Vagina (tissue), 2 donors: ENCODE results near the gene HASPIN. TPM values are rescaled to one million over a fixed set of nuclear protein-coding genes. Genes with fewer than 3 reads are reported as not detected.
"Not testable (repeated sequence)": the region's sequence is repeated elsewhere in the genome, so short reads cannot be mapped to it uniquely, and the experiment has no call there.

Experiments used
- DNase-seq, 2 donors: peaks; one replicate each; pipeline ENCODE4 v3.0.0-alpha.2; 2017; ENCODE audit errors: extremely low spot score in 2 of 2
- H3K27ac ChIP-seq: fragments of 200-600 bp; sonication (generic); one replicate; pipeline ENCODE4 v1.5.1; 2019
- H3K27me3 ChIP-seq: fragments of 200-600 bp; sonication (generic); one replicate; pipeline ENCODE4 v1.5.1; 2019
- H3K36me3 ChIP-seq, 2 donors: fragments of 200-600 bp; sonication (generic); one replicate each; pipeline ENCODE4 v1.5.1; 2017 to 2019
- H3K4me1 ChIP-seq: fragments of 200-600 bp; sonication (generic); one replicate; pipeline ENCODE4 v1.5.1; 2019
- H3K4me3 ChIP-seq, 2 donors: fragments of 200-600 bp; sonication (generic); 1 replicate in 1 of 2; 2 replicates in 1 of 2; pipeline ENCODE4 v1.5.1; 2016 to 2019
- H3K9me3 ChIP-seq: fragments of 200-600 bp; sonication (generic); one replicate; pipeline ENCODE4 v1.5.1; 2019
- POLR2A ChIP-seq, 2 donors: fragments of 450-650 bp; IDR thresholded peaks; one replicate each; pipeline ENCODE4 v1.6.1; 2017; ENCODE audit warnings: antibody characterized with exemption in 2 of 2, mild to moderate bottlenecking in 2 of 2, moderate library complexity in 2 of 2
- POLR2AphosphoS5 ChIP-seq, 2 donors: sonication (generic); formaldehyde crosslinking; IDR thresholded peaks; one replicate each; pipeline ENCODE4 v1.9.0; 2017; ENCODE audit warnings: antibody characterized with exemption in 2 of 2, mild to moderate bottlenecking in 2 of 2, low read depth in 1 of 2; ENCODE audit not compliant: insufficient read depth in 1 of 2
- intact Hi-C: fragments of 100-400 bp; cut with DNase I; formaldehyde crosslinking; loops from one replicate; pipeline ENCODE4 v1.15.1; 2023
- total RNA-seq: library from RNA; depleted of rRNA; stranded (reverse); fragments of >200 nt; gene quantifications from one replicate; pipeline ENCODE4 v1.2.3, GENCODE V29; 2016
- TF ChIP-seq, protein P1 (sequence below), 3 experiments: fragments of 450-650 bp in 2 of 3; fragments of 200-600 bp in 1 of 3; sonication (generic) in 1 of 3; IDR thresholded peaks; one replicate each; pipeline ENCODE4 v1.5.1; 2017 to 2019; ENCODE audit warnings: antibody characterized with exemption in 3 of 3, mild to moderate bottlenecking in 2 of 3, moderate library complexity in 2 of 3

Gene HASPIN
- total RNA-seq, 1 donor from 2014 or later: 0.74 TPM

DNA sequence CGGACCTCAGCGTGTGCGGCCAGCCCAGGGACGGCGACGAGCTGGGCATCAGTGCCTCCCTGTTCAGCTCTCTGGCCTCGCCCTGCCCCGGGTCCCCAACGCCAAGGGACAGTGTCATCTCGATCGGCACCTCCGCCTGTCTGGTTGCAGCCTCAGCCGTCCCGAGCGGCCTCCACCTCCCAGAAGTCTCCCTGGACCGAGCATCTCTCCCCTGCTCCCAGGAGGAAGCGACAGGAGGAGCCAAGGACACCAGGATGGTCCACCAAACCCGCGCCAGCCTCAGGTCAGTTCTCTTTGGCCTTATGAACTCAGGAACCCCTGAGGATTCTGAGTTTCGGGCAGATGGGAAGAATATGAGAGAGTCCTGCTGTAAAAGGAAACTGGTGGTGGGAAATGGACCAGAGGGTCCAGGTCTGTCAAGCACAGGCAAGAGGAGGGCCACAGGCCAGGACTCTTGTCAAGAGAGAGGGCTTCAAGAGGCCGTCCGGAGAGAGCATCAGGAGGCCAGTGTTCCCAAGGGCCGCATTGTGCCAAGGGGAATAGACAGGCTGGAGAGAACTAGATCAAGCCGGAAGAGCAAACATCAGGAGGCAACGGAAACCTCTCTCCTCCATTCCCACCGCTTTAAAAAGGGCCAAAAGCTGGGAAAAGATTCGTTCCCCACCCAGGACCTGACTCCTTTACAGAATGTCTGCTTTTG is 825 bp downstream of the HASPIN start:
- intact Hi-C loops: no loop called here
- TF ChIP-seq POLR2AphosphoS5 (IDR thresholded peaks at IDR 0.05; ENCODE audit: insufficient read depth in 1 of 2, low read depth in 1 of 2) (no peak), POLR2A (IDR thresholded peaks at IDR 0.05) (no peak)
- TF ChIP-seq, protein P1, sequence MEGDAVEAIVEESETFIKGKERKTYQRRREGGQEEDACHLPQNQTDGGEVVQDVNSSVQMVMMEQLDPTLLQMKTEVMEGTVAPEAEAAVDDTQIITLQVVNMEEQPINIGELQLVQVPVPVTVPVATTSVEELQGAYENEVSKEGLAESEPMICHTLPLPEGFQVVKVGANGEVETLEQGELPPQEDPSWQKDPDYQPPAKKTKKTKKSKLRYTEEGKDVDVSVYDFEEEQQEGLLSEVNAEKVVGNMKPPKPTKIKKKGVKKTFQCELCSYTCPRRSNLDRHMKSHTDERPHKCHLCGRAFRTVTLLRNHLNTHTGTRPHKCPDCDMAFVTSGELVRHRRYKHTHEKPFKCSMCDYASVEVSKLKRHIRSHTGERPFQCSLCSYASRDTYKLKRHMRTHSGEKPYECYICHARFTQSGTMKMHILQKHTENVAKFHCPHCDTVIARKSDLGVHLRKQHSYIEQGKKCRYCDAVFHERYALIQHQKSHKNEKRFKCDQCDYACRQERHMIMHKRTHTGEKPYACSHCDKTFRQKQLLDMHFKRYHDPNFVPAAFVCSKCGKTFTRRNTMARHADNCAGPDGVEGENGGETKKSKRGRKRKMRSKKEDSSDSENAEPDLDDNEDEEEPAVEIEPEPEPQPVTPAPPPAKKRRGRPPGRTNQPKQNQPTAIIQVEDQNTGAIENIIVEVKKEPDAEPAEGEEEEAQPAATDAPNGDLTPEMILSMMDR (IDR thresholded peaks at IDR 0.05): no peak

DNA sequence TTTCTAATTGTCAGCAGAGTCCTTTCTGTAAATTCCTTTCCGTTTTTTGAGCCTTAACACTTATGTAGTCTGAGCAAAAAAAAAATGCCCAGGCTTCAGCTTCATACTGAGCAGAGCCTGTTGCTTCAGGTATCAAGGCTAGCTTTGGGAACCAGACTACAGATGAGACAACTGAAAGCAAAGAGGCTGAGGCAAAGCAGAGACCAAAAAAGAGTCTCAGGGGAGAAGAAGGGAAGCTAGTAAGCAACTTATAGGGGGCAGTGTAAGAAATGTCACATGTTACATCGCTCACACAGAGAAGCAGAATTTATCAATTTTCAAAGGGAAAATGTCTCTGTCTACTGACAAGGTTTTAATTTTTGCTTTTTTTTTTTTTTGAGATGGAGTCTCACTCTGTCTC is 3.3 kb downstream of the HASPIN start:
- Histone ChIP-seq H3K4me1 (peaks cover 19% of the 10 kb centered on the region), H3K9me3 (no peaks in the 10 kb centered on the region), H3K27me3 (no peaks in the 10 kb centered on the region), H3K4me3 (no peak overlapping the region), H3K36me3 (peaks cover 0 to under 1% of the 10 kb centered on the region in 2 donors), H3K27ac (no peak overlapping the region)
- TF ChIP-seq POLR2AphosphoS5 (IDR thresholded peaks at IDR 0.05; ENCODE audit: insufficient read depth in 1 of 2, low read depth in 1 of 2) (no peak), POLR2A (IDR thresholded peaks at IDR 0.05) (no peak)
- TF ChIP-seq, protein P1 (IDR thresholded peaks at IDR 0.05): no peak
- intact Hi-C loops: no loop called here
- no peak for DNase-seq

More for the DNA sequence above, 825 bp downstream of the HASPIN start:
- H3K4me3 ChIP-seq: peak overlapping the region; percentile 74 to 76
- no peak overlapping the region for H3K27ac ChIP-seq
- peaks cover 39% of the 10 kb centered on the region for H3K4me1 ChIP-seq
- peaks cover 0 to 12% of the 10 kb centered on the region in 2 donors for H3K36me3 ChIP-seq
- no peak for DNase-seq
- H3K27me3 ChIP-seq: no peaks in the 10 kb centered on the region
- H3K9me3 ChIP-seq: no peaks in the 10 kb centered on the region

DNA sequence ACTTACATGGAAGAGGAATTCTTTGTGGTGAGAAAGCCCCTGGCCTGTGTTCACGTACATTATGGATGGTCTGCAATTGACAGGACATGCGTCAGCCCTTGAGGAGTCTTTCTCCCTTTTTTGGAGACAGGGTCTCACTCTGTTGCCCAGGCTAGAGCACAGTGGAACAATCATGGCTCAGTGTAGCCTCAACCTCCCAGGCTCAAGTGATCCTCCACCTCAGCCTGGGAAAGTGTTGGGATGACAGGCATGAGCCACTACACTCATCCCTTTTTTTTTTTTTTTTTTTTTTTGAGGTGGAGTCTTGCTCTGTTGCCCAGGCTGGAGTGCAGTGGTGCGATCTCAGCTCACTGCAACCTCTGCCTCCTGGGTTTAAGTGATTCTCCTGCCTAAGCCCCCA is 4.4 kb downstream of the HASPIN start:
- H3K27me3 ChIP-seq, H3K36me3 ChIP-seq, DNase-seq, H3K4me3 ChIP-seq, intact Hi-C loops, H3K9me3 ChIP-seq, H3K27ac ChIP-seq: not testable (repeated sequence)
- peaks cover 18% of the 10 kb centered on the region for H3K4me1 ChIP-seq

DNA sequence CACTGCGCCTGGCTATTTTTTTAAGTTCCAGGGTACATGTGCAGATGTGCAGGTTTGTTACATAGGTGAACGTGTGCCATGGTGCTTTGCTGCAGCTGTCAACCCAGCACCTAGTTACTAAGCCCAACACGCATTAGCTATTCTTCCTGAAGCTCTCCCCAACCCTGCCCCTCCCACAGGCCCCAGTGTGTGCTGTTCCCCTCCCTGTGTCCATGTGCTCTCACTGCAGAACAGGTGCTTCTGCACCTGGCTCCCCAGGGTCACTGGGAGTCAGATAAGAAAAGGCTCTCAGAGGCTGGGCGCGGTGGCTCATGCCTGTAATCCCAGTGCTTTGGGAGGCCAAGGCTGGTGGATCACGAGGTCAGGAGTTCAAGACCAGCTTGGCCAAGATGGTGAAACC is 6.2 kb downstream of the HASPIN start:
- Histone ChIP-seq H3K4me1 (peaks cover 15% of the 10 kb centered on the region), H3K9me3 (no peaks in the 10 kb centered on the region), H3K27ac (no peak overlapping the region), H3K4me3 (no peak overlapping the region), H3K27me3 (no peaks in the 10 kb centered on the region), H3K36me3 (no peaks in the 10 kb centered on the region)
- intact Hi-C loops: no loop called here
- TF ChIP-seq, protein P1 (IDR thresholded peaks at IDR 0.05): no peak
- TF ChIP-seq POLR2AphosphoS5 (IDR thresholded peaks at IDR 0.05; ENCODE audit: insufficient read depth in 1 of 2, low read depth in 1 of 2) (no peak), POLR2A (IDR thresholded peaks at IDR 0.05) (no peak)
- DNase-seq: no peak

DNA sequence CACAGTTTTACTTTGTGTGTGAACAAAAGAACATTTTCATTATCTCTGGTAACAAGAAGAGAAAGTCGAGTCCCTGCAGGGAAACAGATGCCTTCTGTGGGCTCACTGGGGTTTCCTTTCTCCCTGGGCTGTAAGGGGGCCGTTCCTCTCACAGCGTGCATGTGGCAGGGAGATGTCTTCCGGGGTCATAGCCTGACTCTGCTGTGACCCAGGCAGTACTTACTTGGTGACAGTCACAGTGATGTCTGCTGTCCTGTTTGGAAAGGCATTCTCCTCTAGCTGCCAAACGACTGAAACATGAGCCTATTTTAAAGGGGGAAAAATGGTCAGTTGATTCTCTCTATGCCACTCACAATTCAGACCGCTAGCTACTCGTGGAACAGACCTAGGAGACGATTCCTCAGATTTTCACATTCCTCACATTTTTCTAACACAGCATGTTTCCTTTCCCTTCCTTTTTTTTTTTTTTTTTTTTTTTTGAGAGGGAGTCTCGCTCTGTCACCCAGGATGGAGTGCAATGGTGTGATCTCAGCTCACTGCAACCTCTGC is 7.3 kb downstream of the HASPIN start:
- intact Hi-C loops: no loop called here
- H3K4me3 ChIP-seq: no peak overlapping the region
- peaks cover 15% of the 10 kb centered on the region for H3K4me1 ChIP-seq
- TF ChIP-seq POLR2AphosphoS5 (IDR thresholded peaks at IDR 0.05; ENCODE audit: insufficient read depth in 1 of 2, low read depth in 1 of 2) (no peak), POLR2A (IDR thresholded peaks at IDR 0.05) (no peak)
- TF ChIP-seq, protein P1 (IDR thresholded peaks at IDR 0.05): no peak
- no peaks in the 10 kb centered on the region for H3K9me3 ChIP-seq
- H3K27ac ChIP-seq: no peak overlapping the region
- no peaks in the 10 kb centered on the region for H3K27me3 ChIP-seq
- H3K36me3 ChIP-seq: no peaks in the 10 kb centered on the region
- DNase-seq: no peak
